C4-2B (cell line): ENCODE results near the gene CERCAM.

Experiments used
- CTCF ChIP-seq: fragments of 450-650 bp; conservative IDR thresholded peaks from 2 replicates; pipeline ENCODE4 v1.5.1; 2017; ENCODE audit warnings: mild to moderate bottlenecking
- ZFX ChIP-seq: fragments of 450-650 bp; IDR thresholded peaks from 2 replicates; pipeline ENCODE4 v1.6.1; 2017

GRCh38 chr9:128409450-128409849, 11.2 kb upstream of the CERCAM start:
- no peak for TF ChIP-seq CTCF
- no peak for TF ChIP-seq ZFX
